Left hindlimb (tissue), 1 donor: ENCODE measurements around the gene ATP2B2.

ENCODE experiments used
- DNase-seq: peaks from one replicate; pipeline ENCODE4 v3.0.0-alpha.2; 2018

Gene ATP2B2

DNA sequence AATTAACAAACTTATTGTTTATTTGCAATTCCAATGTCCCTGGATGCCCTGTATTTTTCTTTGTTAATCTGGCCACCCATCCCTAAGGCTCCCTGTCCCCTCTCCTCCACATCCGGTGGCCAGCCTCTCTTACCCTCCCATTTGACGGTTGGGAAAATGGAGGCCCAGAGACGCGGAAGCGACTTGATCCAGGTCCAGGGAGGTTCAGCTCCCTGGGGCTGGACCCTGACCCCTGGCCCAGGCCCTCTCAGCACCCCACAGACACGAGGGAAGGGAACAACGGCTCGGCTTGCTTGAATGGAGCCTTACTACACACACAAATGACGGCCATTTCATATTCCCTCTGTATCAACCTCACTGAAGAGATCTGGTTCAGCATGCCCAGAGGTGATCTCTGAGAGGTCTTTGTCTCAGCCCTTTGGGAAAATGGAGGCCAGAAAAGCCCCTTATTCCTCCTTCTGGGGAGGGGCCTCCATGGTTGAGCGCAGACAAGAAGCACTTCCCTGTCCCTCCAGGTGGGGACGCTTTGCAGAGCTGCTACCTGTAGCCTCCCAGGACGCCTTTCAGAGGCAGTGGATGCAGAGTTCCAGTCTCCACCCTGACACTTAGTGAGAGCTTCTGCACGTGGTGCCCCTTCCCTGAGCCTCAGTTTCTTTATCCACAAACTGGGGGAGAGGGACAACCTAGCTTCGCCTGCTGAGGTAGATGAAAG lies 82.1 kb downstream of the ATP2B2 start:
- no peak for DNase-seq

DNA sequence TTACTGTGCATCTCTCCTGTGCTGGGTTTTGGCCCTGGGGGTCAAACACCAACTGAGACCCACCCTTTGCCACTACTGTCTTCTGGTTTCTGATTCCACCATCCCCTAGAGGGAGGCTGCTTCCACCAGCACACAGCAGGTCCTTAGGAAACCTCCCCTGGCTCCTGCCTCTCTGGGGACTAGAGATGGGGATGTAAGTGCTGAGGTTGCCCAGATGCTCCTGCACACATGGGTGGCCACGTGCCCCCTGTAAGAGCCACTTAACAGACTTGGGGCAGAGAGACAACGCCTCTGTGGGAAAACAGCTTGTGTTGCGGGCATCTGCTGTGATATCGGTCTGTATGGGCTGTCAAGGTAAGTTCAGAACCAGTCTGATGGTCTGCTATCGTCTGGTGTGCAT lies 83.4 kb downstream of the ATP2B2 start:
- no peak for DNase-seq

DNA sequence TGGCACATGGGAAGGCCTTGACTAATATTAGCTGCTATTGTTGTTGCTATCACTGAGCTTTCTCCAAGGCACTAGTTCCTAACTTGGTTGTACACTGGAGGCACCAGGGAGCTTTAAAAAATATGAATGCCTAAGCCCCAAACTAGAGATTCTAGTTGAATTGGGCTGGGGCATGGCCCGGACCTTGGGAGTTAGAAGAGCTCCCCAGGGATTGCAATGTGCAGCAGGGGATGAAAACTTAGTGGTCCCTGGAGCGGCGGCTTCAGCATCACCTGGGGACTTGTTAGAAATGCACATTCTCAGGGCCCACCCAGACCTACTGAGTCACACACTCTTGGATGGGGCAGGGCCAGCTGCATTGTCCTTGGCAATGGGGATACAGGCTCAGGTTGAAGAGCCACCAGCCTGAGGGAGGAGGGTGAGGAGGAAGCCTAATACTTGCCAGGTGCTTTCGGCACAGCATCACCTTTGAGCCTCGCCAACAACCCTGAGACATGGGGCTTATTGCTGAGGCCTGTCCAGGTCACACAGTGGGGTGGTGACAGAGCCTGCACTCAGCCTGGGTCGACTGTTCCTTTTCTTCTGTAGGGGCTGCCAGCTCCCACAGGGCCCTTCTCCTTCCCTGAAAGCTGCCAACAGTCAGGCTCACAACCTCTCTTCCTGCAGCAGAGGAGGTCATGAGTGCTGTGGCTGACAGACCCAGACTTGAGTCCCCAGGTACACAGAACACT lies 84.5 kb downstream of the ATP2B2 start:
- DNase-seq = no peak

DNA sequence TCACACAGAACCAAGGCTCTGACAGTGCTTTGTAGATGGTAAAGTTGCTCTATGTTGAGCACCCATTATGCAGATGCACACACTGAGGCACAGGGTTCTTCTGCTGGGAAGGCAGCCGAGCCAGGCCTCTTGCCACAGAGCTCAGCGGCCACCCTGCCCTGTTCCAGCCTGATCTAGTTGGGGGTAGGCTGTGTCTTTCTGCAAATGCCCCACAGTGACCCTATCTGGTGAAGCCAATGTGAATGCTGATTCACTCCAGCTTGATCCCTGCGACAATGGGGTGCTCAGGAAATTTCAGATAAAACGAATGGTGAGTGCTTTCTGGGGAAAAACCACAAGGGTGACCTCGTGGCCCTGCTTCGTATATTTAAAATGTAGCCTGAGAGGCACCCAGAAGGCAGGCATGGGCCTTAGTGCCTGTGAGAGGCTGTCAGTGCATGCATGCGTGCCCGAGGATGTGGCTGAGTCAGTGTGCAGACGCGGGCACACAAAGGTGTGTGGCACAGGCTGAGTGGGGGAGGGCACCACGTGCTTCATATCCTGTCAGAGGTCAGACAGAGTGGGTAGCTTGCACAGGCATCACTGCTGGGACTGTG lies 85.7 kb downstream of the ATP2B2 start:
- DNase-seq = no peak

- DNase-seq = no peak
These were observed 87.5 kb downstream of the ATP2B2 start for GRCh38 chr3:10417847-10418246.

DNA sequence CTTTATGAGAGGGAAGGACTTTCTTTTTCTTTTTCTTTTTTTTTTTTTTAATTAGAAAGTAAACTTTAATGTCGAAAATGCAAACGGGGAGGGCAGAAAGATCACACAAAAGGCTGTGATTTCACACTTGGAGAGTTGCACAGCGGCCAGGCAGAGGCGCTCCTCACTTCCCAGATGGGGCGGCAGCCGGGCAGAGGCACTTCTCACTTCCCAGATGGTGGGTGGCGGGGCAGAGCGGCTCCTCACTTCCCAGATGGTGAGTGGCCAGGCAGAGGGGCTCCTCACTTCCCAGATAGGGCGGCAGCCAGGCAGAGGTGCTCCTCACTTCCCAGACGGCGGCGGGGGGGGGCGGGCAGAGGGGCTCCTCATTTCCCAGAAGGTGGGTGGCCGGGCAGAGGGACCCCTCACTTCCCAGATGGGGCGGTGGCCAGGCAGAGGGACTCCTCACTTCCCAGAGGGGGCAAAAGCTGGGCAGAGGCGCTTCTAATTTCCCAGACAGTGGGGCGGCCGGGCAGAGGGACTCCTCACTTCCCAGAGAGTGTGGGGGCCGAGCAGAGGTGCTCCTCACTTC lies 88.6 kb downstream of the ATP2B2 start:
- no peak for DNase-seq

DNA sequence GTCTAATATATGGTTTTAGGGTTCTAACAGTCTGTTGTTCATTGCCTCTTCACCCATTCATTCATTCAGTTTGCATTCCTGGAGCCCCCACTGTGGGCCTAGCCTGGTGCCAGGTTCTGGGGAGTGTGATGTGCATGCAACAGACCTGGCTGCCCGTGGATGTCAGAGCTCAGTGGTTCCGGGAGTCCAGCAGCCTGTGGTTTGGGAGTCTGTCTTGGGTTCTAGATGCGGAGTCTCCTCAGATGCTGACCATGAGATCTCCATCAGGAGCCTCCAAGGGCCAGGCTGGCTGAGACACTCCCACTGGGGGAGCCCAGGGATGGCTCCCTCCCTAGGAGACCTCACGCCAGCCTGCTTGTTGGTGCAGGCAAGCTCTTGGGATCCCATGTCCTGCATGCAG lies 92.3 kb downstream of the ATP2B2 start:
- DNase-seq = no peak

- no peak for DNase-seq
These were observed 93.6 kb downstream of the ATP2B2 start for GRCh38 chr3:10411598-10412332.

DNA sequence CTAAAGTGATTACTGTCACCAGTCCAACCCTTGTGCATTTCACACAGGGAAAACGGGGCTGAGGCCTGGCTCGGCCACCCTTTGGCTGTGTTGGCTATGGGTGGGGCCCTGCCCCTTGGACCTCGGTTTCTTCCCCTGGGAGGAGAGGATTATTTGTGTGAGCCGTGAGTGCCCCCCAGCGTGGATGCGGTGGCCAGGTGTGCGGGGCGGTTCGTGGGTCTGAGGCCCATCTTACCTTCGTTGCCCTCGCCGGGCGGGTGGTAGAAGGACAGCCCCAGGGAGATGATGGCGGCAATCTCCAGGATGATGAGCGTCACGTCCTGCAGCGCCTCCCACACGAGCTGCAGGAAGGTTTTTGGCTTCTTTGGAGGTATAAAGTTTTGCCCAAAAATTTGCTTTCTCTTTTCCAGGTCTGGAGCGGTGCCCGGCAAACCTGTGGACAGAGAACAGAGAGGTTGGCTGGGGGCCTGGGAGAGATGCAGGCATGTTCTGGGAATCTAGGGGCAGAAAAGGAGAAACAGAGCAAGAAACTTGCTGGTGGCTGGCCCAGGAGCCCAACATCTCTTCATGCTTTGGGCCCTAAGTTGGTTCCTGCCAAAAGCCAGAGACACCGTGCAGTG lies 94.9 kb downstream of the ATP2B2 start:
- no peak for DNase-seq

DNA sequence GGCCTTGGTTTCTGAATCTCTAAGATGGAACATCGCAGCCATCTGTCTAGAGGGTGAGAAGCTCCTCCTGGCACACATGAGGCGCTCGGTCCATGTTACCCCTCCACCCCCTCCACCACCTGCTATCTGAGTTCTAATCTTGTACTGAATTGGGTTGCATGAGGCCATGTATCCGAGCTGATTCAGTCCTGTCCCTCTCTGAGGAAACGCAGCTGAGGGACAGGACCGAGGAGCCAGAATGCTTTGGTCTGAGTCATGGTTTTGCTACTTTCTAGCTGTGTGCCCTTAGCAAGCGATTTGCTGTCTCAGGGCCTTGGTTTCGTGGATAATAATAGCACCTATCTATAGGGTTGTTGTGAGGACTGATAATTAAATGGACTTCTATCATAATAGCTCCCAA lies 96.7 kb downstream of the ATP2B2 start:
- DNase-seq = no peak

GRCh38 chr3:10407361-10407760 lies 98.0 kb downstream of the ATP2B2 start:
- no peak for DNase-seq

DNA sequence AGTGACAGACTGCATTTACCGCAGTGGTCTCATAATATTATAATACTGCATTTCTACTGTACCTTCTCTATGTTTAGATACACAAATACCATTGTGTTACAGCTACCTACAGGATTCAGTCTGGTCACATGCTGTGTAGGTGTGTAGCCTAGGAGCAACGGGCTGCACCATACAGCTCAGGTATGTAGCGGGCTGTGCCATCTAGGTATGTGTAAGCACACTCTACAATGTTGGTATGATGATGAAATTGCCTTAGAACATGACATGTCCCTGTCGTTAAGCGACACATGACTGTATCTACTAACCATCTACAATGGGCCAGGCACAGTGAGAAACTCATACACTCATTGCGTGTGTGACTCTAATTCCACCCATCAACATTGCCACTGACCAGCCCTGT lies 99.0 kb downstream of the ATP2B2 start:
- DNase-seq = no peak

DNA sequence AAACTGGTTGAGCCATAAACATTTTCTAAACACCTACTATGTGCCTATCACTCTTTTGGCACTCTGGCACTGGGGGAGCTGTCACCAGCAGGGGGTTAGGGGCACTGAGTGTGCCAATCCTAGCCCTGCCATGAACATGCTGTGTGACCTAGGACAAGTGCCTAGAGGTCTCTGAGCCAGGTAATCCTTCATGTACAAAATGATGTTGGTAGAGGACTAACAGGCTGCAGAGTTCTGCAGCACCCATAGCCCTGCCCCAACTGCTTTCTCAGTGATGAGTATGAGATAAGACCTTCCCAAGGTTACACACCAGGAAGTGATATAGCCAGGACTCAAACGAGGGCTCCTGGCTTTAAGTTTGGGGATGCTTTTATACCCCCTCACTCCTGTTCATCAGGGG lies 99.6 kb downstream of the ATP2B2 start:
- DNase-seq = no peak

DNA sequence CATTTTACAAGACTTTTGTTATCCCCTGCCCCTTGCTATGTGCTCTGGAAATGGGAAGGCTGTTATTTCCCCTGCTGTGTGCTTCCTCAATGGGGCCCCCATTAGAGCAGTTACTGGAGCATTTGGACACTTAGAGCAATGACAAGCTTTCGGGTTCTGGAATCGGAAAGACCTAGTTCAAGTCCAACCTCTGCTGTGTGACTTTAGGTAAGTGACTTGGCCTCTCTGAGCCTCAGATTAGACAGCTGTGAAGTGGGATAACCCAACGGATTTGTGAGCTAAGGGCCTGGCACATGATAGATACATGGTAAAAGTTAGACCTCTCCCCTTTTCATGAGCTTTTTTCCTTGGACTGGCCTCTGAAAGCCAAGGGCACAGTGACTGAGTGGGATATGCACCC lies 100.5 kb downstream of the ATP2B2 start:
- DNase-seq = no peak

DNA sequence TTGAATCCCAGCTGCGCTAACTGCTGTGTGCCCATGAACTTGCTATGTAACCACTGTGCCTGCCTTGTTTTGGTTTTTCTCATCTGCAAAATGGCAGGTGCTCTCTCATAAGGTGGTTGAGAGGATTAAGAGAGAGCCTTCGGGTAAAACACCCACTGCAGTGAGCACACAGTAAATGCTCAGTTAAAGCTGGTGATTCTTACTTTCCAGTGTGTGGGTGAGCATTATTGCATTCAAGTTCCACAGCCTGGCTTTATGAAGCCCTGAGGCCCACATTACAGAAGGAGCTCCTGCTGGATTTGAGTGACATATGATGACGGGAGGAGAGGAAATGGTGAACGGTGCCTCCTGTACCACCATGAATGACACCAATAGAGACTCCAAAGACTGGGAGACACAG lies 101.0 kb downstream of the ATP2B2 start:
- no peak for DNase-seq

DNA sequence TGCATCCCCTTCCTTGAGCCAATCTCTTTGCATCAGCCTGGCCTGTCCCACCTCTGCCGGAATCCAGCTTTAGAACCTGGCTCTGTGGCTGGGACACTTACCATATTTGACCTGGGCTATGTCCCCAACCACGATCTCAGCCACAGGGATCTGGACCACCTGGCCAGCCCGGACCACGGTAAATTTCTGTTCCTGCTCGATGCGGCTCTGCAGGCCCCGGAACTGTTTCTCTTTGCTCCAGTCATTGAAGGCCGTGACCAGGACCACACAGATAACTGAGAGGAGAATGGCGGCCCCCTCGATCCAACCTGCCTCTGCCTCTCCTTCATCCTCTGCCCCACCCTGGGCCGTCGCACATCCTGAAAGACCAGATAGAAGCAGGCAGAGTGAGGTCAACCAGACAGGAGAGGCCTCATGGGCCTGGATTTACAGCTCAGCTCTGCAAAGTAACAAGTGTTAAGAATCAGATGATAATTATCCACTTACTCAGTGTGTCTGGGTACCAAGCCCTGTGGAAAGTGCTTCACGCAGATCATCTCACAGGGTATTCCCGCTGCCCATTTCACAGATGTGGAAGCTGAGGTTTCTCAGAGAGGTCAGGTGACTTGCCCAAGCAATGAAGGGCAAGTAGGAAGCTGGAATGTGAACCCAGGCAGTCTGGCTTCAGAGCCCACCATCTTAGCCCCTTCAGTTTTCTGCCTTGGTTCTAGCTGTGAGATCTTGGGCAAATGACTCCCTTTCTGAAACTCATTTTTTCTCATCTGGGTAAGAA lies 103.2 kb downstream of the ATP2B2 start:
- DNase-seq = no peak

- DNase-seq = no peak
These were observed 104.5 kb downstream of the ATP2B2 start for GRCh38 chr3:10400749-10401495.

DNA sequence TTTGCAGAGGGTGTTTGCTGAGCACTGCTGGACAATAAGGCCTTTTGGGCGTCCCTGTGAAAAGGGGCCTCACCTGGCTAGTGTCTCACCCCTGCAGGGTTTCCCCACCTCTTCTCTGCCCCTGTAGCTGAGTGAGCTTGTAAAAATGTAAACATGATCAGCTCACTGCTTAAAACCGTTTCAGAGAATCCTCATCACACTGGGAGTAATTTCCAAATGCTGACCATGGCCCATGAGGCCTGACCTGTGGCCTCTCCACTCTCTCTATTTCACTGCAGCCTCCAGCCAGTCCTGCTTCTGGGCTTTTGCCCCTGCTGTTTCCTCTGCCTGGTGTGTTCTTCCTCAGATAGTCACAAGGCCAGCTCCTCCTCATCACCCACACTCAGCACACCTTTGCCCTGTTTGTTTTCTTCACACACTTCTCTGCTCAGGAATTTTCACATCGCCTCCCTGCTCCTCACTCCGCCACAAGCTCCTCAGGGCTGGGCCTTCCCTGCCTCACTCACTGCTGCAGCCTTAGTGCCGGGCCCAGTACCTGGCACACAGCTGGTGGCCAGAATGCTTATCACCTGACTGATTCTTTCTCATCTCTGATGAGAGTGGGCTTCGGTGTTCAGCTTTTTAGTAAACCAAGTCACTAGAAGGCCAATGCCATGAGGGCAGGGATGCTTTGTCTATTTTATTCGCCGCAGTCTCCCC lies 105.2 kb downstream of the ATP2B2 start:
- no peak for DNase-seq

GRCh38 chr3:10399634-10400033 lies 105.8 kb downstream of the ATP2B2 start:
- DNase-seq = no peak

GRCh38 chr3:10398341-10398740 lies 107.0 kb downstream of the ATP2B2 start:
- DNase-seq = no peak

GRCh38 chr3:10397879-10398278 lies 107.5 kb downstream of the ATP2B2 start:
- DNase-seq = no peak
